Smooth muscle cell (in vitro differentiated cells): Measurements from ENCODE around the gene ETF1. TPM values are rescaled to one million over a fixed set of nuclear protein-coding genes. Genes with fewer than 3 reads are reported as not detected.
A peak's percentile ranks its signal among the peaks of the same experiment; 100 is the strongest.

ENCODE experiments used
- DNase-seq: peaks from one replicate; lab custom pipeline; 2025; ENCODE audit not compliant: unreplicated experiment; lab: John Stamatoyannopoulos, UW
- H2AFZ ChIP-seq: fragments of 200-600 bp; sonication (generic); 2 replicates; pipeline ENCODE4 v1.6.0; 2016; ENCODE audit warnings: antibody characterized with exemption, low read depth, mild to moderate bottlenecking
- H3F3A ChIP-seq: fragments of 200-600 bp; sonication (generic); 2 replicates; pipeline ENCODE4 v1.6.0; 2017; ENCODE audit warnings: antibody characterized with exemption, low read depth
- H3K27ac ChIP-seq: fragments of 200-600 bp; sonication (generic); 2 replicates; pipeline ENCODE4 v1.5.1; 2016; ENCODE audit warnings: low read depth, mild to moderate bottlenecking
- H3K27me3 ChIP-seq: fragments of 200-600 bp; sonication (generic); 2 replicates; pipeline ENCODE4 v1.6.1; 2016; ENCODE audit warnings: low read depth, mild to moderate bottlenecking
- H3K36me3 ChIP-seq: fragments of 200-600 bp; sonication (generic); 2 replicates; pipeline ENCODE4 v1.5.1; 2016; ENCODE audit warnings: low read depth
- H3K4me1 ChIP-seq: fragments of 200-600 bp; sonication (generic); 2 replicates; pipeline ENCODE4 v1.5.1; 2016; ENCODE audit warnings: low read depth
- H3K4me2 ChIP-seq: fragments of 200-600 bp; sonication (generic); 2 replicates; pipeline ENCODE4 v1.6.0; 2016; ENCODE audit warnings: mild to moderate bottlenecking
- H3K4me3 ChIP-seq: fragments of 200-600 bp; sonication (generic); 2 replicates; pipeline ENCODE4 v1.5.1; 2016; ENCODE audit warnings: mild to moderate bottlenecking
- H3K79me2 ChIP-seq: fragments of 200-600 bp; sonication (generic); 2 replicates; pipeline ENCODE4 v1.6.0; 2016; ENCODE audit warnings: low read depth, mild to moderate bottlenecking
- H3K9ac ChIP-seq: fragments of 200-600 bp; sonication (generic); 2 replicates; pipeline ENCODE4 v1.6.0; 2016; ENCODE audit warnings: low read depth
- H3K9me3 ChIP-seq: fragments of 200-600 bp; sonication (generic); replicated peaks from 2 replicates; pipeline ENCODE4 v1.5.1; 2016; ENCODE audit warnings: low read depth
- H4K20me1 ChIP-seq: fragments of 200-600 bp; sonication (generic); 2 replicates; pipeline ENCODE4 v1.6.0; 2016; ENCODE audit warnings: low read depth
- WGBS: methylation state at CpG from one replicate; pipeline ENCODE4 v1.1.7; 2016; ENCODE audit warnings: low lambda C conversion rate; 5-methylcytosine and 5-hydroxymethylcytosine counted together
- polyA plus RNA-seq: library from polyadenylated mRNA; unstranded; fragments of >200 nt; fragmentation: Nextera tagmentation; extraction: Ambion mirVana; gene quantifications from 2 replicates; pipeline ENCODE4 v1.2.1, GENCODE V29; 2016
- total RNA-seq: library from RNA; depleted of rRNA; stranded (reverse); fragments of >200 nt; gene quantifications from 2 replicates; pipeline ENCODE4 v1.2.3, GENCODE V29; 2014
- TF ChIP-seq, protein P1 (sequence below): fragments of 200-600 bp; sonication (generic); IDR thresholded peaks from 2 replicates; pipeline ENCODE4 v1.5.1; 2017; ENCODE audit warnings: borderline replicate concordance, mild to moderate bottlenecking, antibody characterized with exemption; ENCODE audit not compliant: insufficient read depth, poor library complexity, severe bottlenecking

Gene ETF1
- total and polyA plus RNA-seq, 2 experiments from 2014 or later = 48.7 to 98.0 TPM

DNA sequence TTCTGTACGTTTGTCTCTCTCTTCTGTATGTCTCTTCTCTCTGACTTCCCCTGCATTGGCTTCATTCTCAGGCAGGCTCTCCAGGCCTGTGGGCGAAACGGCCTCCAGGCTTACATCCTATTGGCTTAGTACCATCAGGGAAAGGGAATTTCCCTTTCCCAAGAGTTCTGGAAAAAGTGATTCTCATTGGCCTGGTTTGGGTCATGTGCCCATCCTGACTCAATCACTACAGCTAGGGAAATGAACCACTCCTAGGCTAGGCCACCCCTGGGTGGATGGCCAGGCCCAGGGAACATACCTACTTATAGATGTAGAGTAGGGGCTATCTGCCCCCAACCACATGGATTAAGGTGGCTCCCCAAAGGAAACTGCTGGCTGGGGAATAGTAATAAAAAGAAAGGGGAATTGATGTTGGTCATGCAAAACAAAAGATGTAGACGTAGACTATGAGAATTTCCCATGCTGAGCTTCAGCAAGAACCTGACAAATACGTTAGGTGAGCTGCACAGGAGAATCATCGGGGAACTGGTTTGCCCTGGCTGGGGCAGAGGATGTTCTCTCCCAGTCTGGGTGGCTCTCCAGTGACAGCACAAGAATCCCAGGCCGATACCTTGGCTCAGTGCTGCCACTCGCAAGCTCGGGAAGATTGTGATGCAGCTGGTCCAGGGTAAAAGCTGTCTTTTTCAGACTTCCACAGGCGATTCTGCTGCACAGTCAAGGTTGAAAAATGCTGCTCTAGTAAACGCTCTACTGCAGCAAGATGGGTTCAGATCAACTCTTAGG, 81.5 kb downstream of the ETF1 start:
- H3F3A ChIP-seq = peaks cover 6% of the 10 kb centered on the region
- WGBS = 69% methylated on average over 11 of the region's 11 CpGs
- H3K36me3 ChIP-seq = no peaks in the 10 kb centered on the region
- TF ChIP-seq, protein P1, sequence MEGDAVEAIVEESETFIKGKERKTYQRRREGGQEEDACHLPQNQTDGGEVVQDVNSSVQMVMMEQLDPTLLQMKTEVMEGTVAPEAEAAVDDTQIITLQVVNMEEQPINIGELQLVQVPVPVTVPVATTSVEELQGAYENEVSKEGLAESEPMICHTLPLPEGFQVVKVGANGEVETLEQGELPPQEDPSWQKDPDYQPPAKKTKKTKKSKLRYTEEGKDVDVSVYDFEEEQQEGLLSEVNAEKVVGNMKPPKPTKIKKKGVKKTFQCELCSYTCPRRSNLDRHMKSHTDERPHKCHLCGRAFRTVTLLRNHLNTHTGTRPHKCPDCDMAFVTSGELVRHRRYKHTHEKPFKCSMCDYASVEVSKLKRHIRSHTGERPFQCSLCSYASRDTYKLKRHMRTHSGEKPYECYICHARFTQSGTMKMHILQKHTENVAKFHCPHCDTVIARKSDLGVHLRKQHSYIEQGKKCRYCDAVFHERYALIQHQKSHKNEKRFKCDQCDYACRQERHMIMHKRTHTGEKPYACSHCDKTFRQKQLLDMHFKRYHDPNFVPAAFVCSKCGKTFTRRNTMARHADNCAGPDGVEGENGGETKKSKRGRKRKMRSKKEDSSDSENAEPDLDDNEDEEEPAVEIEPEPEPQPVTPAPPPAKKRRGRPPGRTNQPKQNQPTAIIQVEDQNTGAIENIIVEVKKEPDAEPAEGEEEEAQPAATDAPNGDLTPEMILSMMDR = no peak
- DNase-seq = no peak
- peak overlapping the region; percentile 18 for H3K4me2 ChIP-seq
- H3K9ac ChIP-seq = no peak overlapping the region
- no peak overlapping the region for H3K4me3 ChIP-seq
- no peak overlapping the region for H2AFZ ChIP-seq
- H3K27me3 ChIP-seq = no peaks in the 10 kb centered on the region
- H3K4me1 ChIP-seq = peaks cover 7% of the 10 kb centered on the region
- H3K27ac ChIP-seq = peak overlapping the region; percentile 67
- peaks cover 9% of the 10 kb centered on the region for H3K79me2 ChIP-seq
- H4K20me1 ChIP-seq = peaks cover 11% of the 10 kb centered on the region
- H3K9me3 ChIP-seq = no peaks in the 10 kb centered on the region

DNA sequence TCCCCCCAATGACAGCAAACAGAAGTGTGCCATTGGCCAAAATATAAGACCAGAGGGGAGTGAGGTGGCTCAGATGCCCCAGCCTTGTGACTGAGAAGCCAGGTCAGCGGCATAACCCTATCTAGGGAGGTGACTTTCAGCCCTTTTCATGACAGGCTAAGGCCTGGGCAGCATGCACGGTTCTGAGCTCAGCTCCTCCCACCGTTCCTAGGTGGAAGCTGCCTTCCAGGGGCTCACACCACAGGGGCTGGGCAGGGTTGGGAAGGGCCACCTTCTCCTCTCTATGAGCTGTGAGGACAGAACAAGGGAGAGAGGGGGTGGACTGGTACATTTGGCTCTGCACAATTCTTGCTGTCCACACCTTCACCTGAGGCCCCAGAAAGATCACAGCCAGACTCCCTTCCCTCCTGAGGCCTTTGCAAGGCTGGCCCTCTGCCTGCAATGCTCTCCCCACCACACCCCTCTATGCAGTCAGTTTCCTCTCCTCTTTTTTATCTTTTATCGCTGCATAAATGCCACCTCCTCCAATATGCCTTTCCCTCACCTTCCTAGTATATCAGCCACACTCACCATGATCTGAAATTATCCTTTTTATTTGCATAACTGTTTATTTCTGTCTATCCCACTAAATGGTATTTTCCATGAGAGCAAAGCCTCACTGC, 82.9 kb downstream of the ETF1 start:
- H3K36me3 ChIP-seq = no peaks in the 10 kb centered on the region
- peak overlapping the region; percentile 67 for H3K27ac ChIP-seq
- H3K79me2 ChIP-seq = no peaks in the 10 kb centered on the region
- H3K4me1 ChIP-seq = peaks cover 7% of the 10 kb centered on the region
- H4K20me1 ChIP-seq = no peaks in the 10 kb centered on the region
- H3K9ac ChIP-seq = no peak overlapping the region
- no peak overlapping the region for H3K4me3 ChIP-seq
- H3F3A ChIP-seq = no peaks in the 10 kb centered on the region
- no peak overlapping the region for H2AFZ ChIP-seq
- no peaks in the 10 kb centered on the region for H3K9me3 ChIP-seq
- H3K4me2 ChIP-seq = no peak overlapping the region
- no peaks in the 10 kb centered on the region for H3K27me3 ChIP-seq
- no peak for DNase-seq
- 79% methylated on average over 4 of the region's 4 CpGs for WGBS
- TF ChIP-seq, protein P1 = no peak

DNA sequence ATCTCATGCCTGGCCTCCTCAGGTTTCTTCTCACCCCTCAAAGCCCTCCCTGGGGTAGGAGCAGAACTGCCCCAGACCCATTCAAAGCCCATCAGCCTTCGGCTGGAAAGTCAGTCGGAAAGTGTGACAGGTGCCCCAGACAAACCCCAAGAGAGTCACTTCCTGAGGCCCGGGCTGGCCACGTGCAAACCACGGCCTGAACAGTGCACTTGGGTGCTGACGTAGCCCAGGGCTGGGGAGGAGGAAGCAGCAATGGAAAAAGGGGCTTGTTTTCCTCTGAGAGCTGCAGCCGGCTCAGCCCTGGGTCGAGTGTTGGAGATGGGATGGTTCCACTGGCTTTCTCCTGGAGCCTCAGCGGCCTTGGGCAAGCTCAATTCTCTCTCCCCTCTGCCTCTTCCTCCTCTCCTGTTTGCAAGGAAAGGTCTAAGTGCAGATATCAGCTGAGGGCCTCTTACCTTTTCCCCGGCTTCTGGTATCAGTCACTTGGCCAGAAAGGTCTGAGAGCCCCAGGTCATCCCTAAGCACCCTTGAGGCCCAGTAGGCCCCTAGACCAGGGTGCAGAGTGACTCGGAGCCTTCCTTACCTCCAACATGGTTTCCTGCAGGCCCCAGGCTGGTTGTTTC, 83.6 kb downstream of the ETF1 start:
- DNase-seq = no peak
- H3K9ac ChIP-seq = no peak overlapping the region
- TF ChIP-seq, protein P1 = no peak
- H3K27me3 ChIP-seq = no peaks in the 10 kb centered on the region
- no peaks in the 10 kb centered on the region for H3K9me3 ChIP-seq
- no peaks in the 10 kb centered on the region for H3F3A ChIP-seq
- H3K27ac ChIP-seq = no peak overlapping the region
- H3K79me2 ChIP-seq = no peaks in the 10 kb centered on the region
- 60% methylated on average over 11 of the region's 11 CpGs for WGBS
- no peaks in the 10 kb centered on the region for H3K36me3 ChIP-seq
- no peaks in the 10 kb centered on the region for H4K20me1 ChIP-seq
- H2AFZ ChIP-seq = no peak overlapping the region
- no peak overlapping the region for H3K4me3 ChIP-seq
- H3K4me2 ChIP-seq = no peak overlapping the region
- H3K4me1 ChIP-seq = peaks cover 7% of the 10 kb centered on the region
